SK-N-MC (cell line): ENCODE results near the gene SNX32.

ENCODE experiments used
- EZH2 ChIP-seq: fragments of 200-600 bp; sonication (generic); IDR thresholded peaks from one replicate; pipeline ENCODE4 v1.6.1; 2017; ENCODE audit warnings: antibody characterized with exemption
- FOXP2 ChIP-seq: optimal IDR thresholded peaks from 2 replicates; pipeline ENCODE3; 2011; ENCODE audit warnings: mild to moderate bottlenecking, moderate library complexity; ENCODE audit not compliant: insufficient read depth; ENCODE audit errors: extremely low read length, control extremely low read depth
- POLR2AphosphoS5 ChIP-seq: IDR thresholded peaks from 2 replicates; pipeline ENCODE4 v1.6.1; 2012; ENCODE audit warnings: mild to moderate bottlenecking, low read depth, low read length, borderline replicate concordance

GRCh38 chr11:65847746-65848145, 14.0 kb downstream of the SNX32 start:
- TF ChIP-seq EZH2 (no peak), POLR2AphosphoS5 (no peak), FOXP2 (no peak)
